C4-2B (cell line): ENCODE data around the gene ARFIP2.

Source experiments
- CTCF ChIP-seq: fragments of 450-650 bp; conservative IDR thresholded peaks from 2 replicates; pipeline ENCODE4 v1.5.1; 2017; ENCODE audit warnings: mild to moderate bottlenecking
- ZFX ChIP-seq: fragments of 450-650 bp; IDR thresholded peaks from 2 replicates; pipeline ENCODE4 v1.6.1; 2017

DNA sequence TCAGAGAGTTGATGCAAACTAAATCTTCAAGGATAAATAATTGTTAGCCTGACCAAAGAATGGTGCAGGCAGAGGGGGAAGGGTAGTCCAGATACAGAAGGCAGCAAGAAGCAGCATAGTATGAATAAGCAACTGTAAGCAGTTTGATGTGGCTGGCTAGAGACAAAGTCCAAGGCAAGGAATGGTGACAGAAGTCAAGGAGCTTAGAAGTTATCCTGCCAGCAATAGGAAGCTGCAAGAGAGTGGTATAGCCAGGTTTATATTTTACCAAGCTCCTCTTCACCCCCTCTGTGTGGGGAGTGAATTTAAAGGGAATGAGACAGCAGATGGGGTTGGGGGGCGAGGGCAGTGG is 22.1 kb downstream of the ARFIP2 start:
- no peak for TF ChIP-seq CTCF
- no peak for TF ChIP-seq ZFX
